ENCODE measurements around the gene SNX15. TPM values are rescaled to one million over a fixed set of nuclear protein-coding genes. Genes with fewer than 3 reads are reported as not detected.
A peak's percentile ranks its signal among the peaks of the same experiment; 100 is the strongest.
"Not testable (repeated sequence)": the region's sequence is repeated elsewhere in the genome, so short reads cannot be mapped to it uniquely, and the experiment has no call there.

SNX15 gene
- total RNA-seq, 2 donors from 2014 or later: 14.2 to 16.4 TPM

- Histone ChIP-seq H3K36me3 (ENCODE audit: control insufficient read depth, insufficient read depth, low read length) (peaks cover 20% of the 10 kb centered on the region), H3K9ac (ENCODE audit: extremely low read depth, low read length, poor library complexity, severe bottlenecking) (no peak overlapping the region), H3K9me3 (ENCODE audit: control insufficient read depth, low read length) (no peaks in the 10 kb centered on the region), H3K4me3 (ENCODE audit: low read length) (no peak overlapping the region), H3K4me1 (ENCODE audit: control insufficient read depth, insufficient read depth, low read length) (no peaks in the 10 kb centered on the region), H3K27me3 (ENCODE audit: control insufficient read depth, insufficient read depth, low read length, poor library complexity, severe bottlenecking) (no peaks in the 10 kb centered on the region), H3K27ac (ENCODE audit: low read depth, low read length) (no peak overlapping the region)
- Mint-ChIP-seq H3K27ac (no peak overlapping the region), H3K36me3 (ENCODE audit: low read depth) (peaks cover 31% of the 10 kb centered on the region), H3K4me3 (no peak overlapping the region), H3K4me1 (no peaks in the 10 kb centered on the region), H3K9me3 (no peaks in the 10 kb centered on the region), H3K27me3 (ENCODE audit: insufficient read depth) (no peaks in the 10 kb centered on the region)
- TF ChIP-seq, protein P1, sequence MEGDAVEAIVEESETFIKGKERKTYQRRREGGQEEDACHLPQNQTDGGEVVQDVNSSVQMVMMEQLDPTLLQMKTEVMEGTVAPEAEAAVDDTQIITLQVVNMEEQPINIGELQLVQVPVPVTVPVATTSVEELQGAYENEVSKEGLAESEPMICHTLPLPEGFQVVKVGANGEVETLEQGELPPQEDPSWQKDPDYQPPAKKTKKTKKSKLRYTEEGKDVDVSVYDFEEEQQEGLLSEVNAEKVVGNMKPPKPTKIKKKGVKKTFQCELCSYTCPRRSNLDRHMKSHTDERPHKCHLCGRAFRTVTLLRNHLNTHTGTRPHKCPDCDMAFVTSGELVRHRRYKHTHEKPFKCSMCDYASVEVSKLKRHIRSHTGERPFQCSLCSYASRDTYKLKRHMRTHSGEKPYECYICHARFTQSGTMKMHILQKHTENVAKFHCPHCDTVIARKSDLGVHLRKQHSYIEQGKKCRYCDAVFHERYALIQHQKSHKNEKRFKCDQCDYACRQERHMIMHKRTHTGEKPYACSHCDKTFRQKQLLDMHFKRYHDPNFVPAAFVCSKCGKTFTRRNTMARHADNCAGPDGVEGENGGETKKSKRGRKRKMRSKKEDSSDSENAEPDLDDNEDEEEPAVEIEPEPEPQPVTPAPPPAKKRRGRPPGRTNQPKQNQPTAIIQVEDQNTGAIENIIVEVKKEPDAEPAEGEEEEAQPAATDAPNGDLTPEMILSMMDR (conservative IDR thresholded peaks at IDR 0.05): no peak
- 94% methylated on average over 3 of the region's 3 CpGs; no CpG with 5 or more reads in 1 of the 2 experiments for WGBS, 2 experiments (ENCODE audit: insufficient coverage in 1 of 2, insufficient read length in 1 of 2)
- DNase-seq: no peak
These were observed 6.2 kb upstream of the SNX15 start for GRCh38 chr11:65021003-65021402.

DNA sequence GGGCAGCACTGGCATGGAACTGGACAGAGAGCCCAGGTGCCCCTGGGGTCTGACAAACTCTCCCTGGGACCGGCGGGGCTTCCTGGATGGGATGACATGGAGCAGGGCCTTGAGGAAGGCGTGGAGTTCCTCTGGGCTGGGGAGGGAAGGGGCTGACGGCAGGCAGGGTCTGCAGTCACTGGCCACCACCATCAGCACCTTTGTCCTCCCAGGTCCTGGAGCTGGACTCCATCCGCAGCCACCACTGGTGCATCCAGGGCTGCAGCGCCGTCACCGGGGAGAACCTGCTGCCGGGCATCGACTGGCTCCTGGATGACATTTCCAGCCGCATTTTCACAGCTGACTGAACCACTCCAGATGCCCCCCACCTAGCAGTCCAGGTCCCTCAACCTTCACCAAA is 5.7 kb upstream of the SNX15 start:
- no peaks in the 10 kb centered on the region for H3K4me1 ChIP-seq (ENCODE audit: control insufficient read depth, insufficient read depth, low read length)
- Mint-ChIP-seq H3K27me3 (ENCODE audit: insufficient read depth) (no peaks in the 10 kb centered on the region), H3K27ac (no peak overlapping the region), H3K9me3 (no peaks in the 10 kb centered on the region), H3K36me3 (ENCODE audit: low read depth) (peaks cover 31% of the 10 kb centered on the region), H3K4me1 (no peaks in the 10 kb centered on the region), H3K4me3 (no peak overlapping the region)
- H3K9me3 ChIP-seq (ENCODE audit: control insufficient read depth, low read length): no peaks in the 10 kb centered on the region
- no peak for DNase-seq
- H3K9ac ChIP-seq (ENCODE audit: extremely low read depth, low read length, poor library complexity, severe bottlenecking): no peak overlapping the region
- TF ChIP-seq, protein P1 (conservative IDR thresholded peaks at IDR 0.05): no peak
- H3K36me3 ChIP-seq (ENCODE audit: control insufficient read depth, insufficient read depth, low read length): peaks cover 20% of the 10 kb centered on the region
- WGBS, 2 experiments (ENCODE audit: insufficient coverage in 1 of 2, insufficient read length in 1 of 2): 88 to 90% methylated on average over 6 to 11 of the region's 11 CpGs
- no peak overlapping the region for H3K27ac ChIP-seq (ENCODE audit: low read depth, low read length)
- H3K27me3 ChIP-seq (ENCODE audit: control insufficient read depth, insufficient read depth, low read length, poor library complexity, severe bottlenecking): no peaks in the 10 kb centered on the region
- no peak overlapping the region for H3K4me3 ChIP-seq (ENCODE audit: low read length)

DNA sequence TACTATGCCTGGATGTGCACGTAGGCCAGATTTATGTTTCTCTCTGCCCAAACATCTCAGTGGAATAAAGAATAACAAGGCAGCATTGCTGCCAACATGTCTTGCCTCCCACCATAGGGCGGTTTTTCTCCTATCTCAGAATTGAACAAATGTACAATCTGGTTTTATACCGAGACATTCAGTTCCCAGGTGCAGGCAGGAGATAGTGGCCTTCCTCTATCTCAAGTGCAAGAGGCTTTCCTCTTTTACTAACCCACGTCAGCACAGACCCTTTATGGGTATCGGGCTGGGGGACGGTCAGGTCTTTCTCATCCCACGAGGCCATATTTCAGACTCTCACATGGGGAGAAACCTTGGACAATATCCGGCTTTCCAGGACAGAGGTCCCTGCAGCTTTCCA is 3.7 kb upstream of the SNX15 start:
- H3K27me3 ChIP-seq (ENCODE audit: control insufficient read depth, insufficient read depth, low read length, poor library complexity, severe bottlenecking); H3K4me3 Mint-ChIP-seq; H3K27ac Mint-ChIP-seq; H3K9me3 ChIP-seq (ENCODE audit: control insufficient read depth, low read length); H3K4me1 Mint-ChIP-seq; H3K36me3 ChIP-seq (ENCODE audit: control insufficient read depth, insufficient read depth, low read length); H3K9ac ChIP-seq (ENCODE audit: extremely low read depth, low read length, poor library complexity, severe bottlenecking); H3K4me3 ChIP-seq (ENCODE audit: low read length); H3K9me3 Mint-ChIP-seq; H3K4me1 ChIP-seq (ENCODE audit: control insufficient read depth, insufficient read depth, low read length); DNase-seq; H3K27ac ChIP-seq (ENCODE audit: low read depth, low read length); H3K27me3 Mint-ChIP-seq (ENCODE audit: insufficient read depth): not testable (repeated sequence)
- peaks cover 17% of the 10 kb centered on the region for H3K36me3 Mint-ChIP-seq (ENCODE audit: low read depth)
- 91 to 93% methylated on average over 6 to 8 of the region's 8 CpGs for WGBS, 2 experiments (ENCODE audit: insufficient coverage in 1 of 2, insufficient read length in 1 of 2)

DNA sequence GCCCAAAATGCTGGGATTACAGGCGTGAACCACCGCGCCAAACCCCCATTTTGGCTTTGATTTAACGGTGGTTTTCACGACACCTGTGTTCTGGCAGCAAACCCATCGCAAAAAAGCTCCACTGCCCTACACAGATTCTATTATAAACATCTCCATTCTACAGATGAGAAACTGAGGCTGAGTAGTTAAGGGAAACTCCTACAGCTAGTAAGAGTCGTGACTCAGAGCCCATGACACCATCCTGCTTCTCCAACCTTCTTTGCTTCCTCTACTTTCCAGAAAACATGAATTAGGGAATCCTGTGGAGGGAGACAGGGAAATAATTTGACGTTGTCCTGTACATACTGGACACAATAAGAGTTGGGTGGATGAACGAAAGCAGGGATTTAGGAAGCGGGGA is 429 bp upstream of the SNX15 start:
- peaks cover 5% of the 10 kb centered on the region for H3K36me3 Mint-ChIP-seq (ENCODE audit: low read depth)
- H3K27ac Mint-ChIP-seq: peak overlapping the region; percentile 82
- peak overlapping the region; percentile 83 for H3K4me3 ChIP-seq (ENCODE audit: low read length)
- no peaks in the 10 kb centered on the region for H3K9me3 Mint-ChIP-seq
- H3K27me3 ChIP-seq (ENCODE audit: control insufficient read depth, insufficient read depth, low read length, poor library complexity, severe bottlenecking): no peaks in the 10 kb centered on the region
- H3K9me3 ChIP-seq (ENCODE audit: control insufficient read depth, low read length): no peaks in the 10 kb centered on the region
- no peak overlapping the region for H3K27ac ChIP-seq (ENCODE audit: low read depth, low read length)
- no peaks in the 10 kb centered on the region for H3K27me3 Mint-ChIP-seq (ENCODE audit: insufficient read depth)
- TF ChIP-seq, protein P1 (conservative IDR thresholded peaks at IDR 0.05): no peak
- H3K36me3 ChIP-seq (ENCODE audit: control insufficient read depth, insufficient read depth, low read length): no peaks in the 10 kb centered on the region
- WGBS, 2 experiments (ENCODE audit: insufficient coverage in 1 of 2, insufficient read length in 1 of 2): 62 to 66% methylated on average over 3 to 10 of the region's 10 CpGs
- peak overlapping the region; percentile 67 for H3K4me3 Mint-ChIP-seq
- no peaks in the 10 kb centered on the region for H3K4me1 ChIP-seq (ENCODE audit: control insufficient read depth, insufficient read depth, low read length)
- no peak for DNase-seq
- no peaks in the 10 kb centered on the region for H3K4me1 Mint-ChIP-seq
- H3K9ac ChIP-seq (ENCODE audit: extremely low read depth, low read length, poor library complexity, severe bottlenecking): no peak overlapping the region

Measured in endodermal cell (in vitro differentiated cells).